ENCODE data around the gene GSTM4. TPM values are rescaled to one million over a fixed set of nuclear protein-coding genes. Genes with fewer than 3 reads are reported as not detected.
A peak's percentile ranks its signal among the peaks of the same experiment; 100 is the strongest.

Gene GSTM4
- total and polyA plus RNA-seq, 2 of the 4 experiments (the other 2 are of a cell fraction), result 10.4 to 37.8 TPM

DNA sequence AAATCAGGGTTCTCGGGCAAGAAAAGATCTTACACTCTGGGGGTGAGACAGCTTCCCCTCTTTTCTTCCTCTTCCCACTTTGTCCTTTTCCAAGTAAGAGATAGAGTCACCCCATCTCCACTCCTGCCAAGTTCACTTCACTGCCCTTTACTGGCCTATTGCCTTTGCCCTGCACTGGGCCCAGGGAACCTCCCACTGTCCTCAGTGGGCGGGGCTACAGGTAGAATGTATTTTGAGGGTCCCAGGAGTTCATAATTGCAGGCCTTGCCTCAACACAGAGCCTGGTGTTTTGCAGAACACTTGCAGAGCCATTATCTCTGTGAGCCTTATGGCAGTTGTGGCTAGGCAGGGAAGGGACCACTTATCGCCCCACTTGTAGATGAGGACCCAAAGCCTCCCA is 33.0 kb upstream of the GSTM4 start:
- intact Hi-C loops (cut with micrococcal nuclease) (loop anchor here (10.0 kb wide), 1 partner anchor 338 kb away; the partner anchor contains the start of gene PSRC1), in situ Hi-C loops (cut with MboI; ENCODE audit: low sequenced_read_pairs) (loop anchor here (5.0 kb wide), 1 partner anchor 76 kb away; the partner anchor contains the start of gene GNAI3), dilution Hi-C loops (cut with HindIII; ENCODE audit: low sequenced_read_pairs, unreplicated experiment) (no loop called here)
- Histone ChIP-seq H4K20me1 (ENCODE audit: insufficient read depth, low read length) (peaks cover 57% of the 10 kb centered on the region), H3K79me1 (ENCODE audit: low read depth in 1 of 2, low read length in 2 of 2) (peaks cover 23 to 83% of the 10 kb centered on the region in 2 experiments; a peak in 3 of 4 replicates), H3K4me3 (ENCODE audit: insufficient read depth, low read depth, low read length) (no peak overlapping the region), H3K18ac (ENCODE audit: low read depth, low read length) (no peak overlapping the region), H2AK9ac (replicated peaks; ENCODE audit: low read depth, low read length, poor library complexity) (peak overlapping the region; percentile 80), H3K23ac (ENCODE audit: low read depth, low read length) (0 out of 2 replicates have a peak overlapping the region, but pooled peaks have one; percentile 65), H3K9me1 (ENCODE audit: insufficient read depth, low read length) (peaks cover 25% of the 10 kb centered on the region), H3K27me3 (ENCODE audit: control insufficient read depth, insufficient read depth, low read length) (no peaks in the 10 kb centered on the region), H4K91ac (ENCODE audit: insufficient read depth, low read depth, low read length) (no peak overlapping the region), H3K36me3 (ENCODE audit: control insufficient read depth, insufficient read depth, low read length) (peaks cover 21% of the 10 kb centered on the region), H2AFZ (replicated peaks; ENCODE audit: low read length, poor library complexity) (no peak overlapping the region), H4K8ac (ENCODE audit: low read depth in 2 of 2, low read length in 2 of 2) (no peak overlapping the region), H3K4me2 (ENCODE audit: low read depth, low read length) (no peak overlapping the region; the same call in 1 of the 2 replicates), H3K14ac (replicated peaks; ENCODE audit: low read depth, low read length) (no peak overlapping the region), H3K27ac (ENCODE audit: insufficient read depth, low read length) (no peak overlapping the region), H3K9ac (ENCODE audit: low read depth, low read length) (no peak overlapping the region), H2BK15ac (ENCODE audit: low read depth, low read length) (no peak overlapping the region), H2BK120ac (ENCODE audit: low read depth, low read length) (no peak overlapping the region), H3K9me3 (ENCODE audit: control insufficient read depth, insufficient read depth, low read length) (no peaks in the 10 kb centered on the region), H4K5ac (ENCODE audit: low read depth, low read length) (no peak overlapping the region), H3K4me1 (ENCODE audit: control insufficient read depth, insufficient read depth, low read length) (peaks cover 37% of the 10 kb centered on the region), H3K4ac (ENCODE audit: low read depth, low read length) (no peak overlapping the region), H3K56ac (ENCODE audit: extremely low read depth, insufficient read depth, low read length) (no peak overlapping the region), H2BK20ac (ENCODE audit: low read depth, low read length) (no peak overlapping the region), H2AK5ac (ENCODE audit: low read depth, low read length) (no peak overlapping the region), H2BK5ac (ENCODE audit: low read depth, low read length, poor library complexity, severe bottlenecking) (no peak overlapping the region)
- ChIA-PET POLR2A (ENCODE audit: unreplicated experiment) (no interaction called here), CTCF (no interaction called here)
- ATAC-seq (ENCODE audit: low read depth) (no peak), DNase-seq (no peak)
- BruUV-seq (replicated peaks), result no TSS peak
- no CpG with 5 or more reads among the region's 3 CpGs for WGBS, 2 experiments (ENCODE audit: extremely low coverage in 2 of 2, insufficient read length in 1 of 2)
- TF ChIP-seq RAD21 (IDR thresholded peaks at IDR 0.05; ENCODE audit: low read length) (no peak), SMC3 (IDR thresholded peaks at IDR 0.05; ENCODE audit: low read depth, low read length) (no peak), RFX5 (IDR thresholded peaks at IDR 0.05; ENCODE audit: low read depth, low read length) (no peak)
